Stimulated activated CD8-positive, alpha-beta memory T cell treated with anti-CD3 and anti-CD28 coated beads, Interleukin-12 subunit alpha, Interleukin-12 subunit beta, amount 100 ng/mL, for 1 hour (primary cell): ENCODE measurements around the gene TAPBP.

Source experiments
- DNase-seq: peaks from one replicate; pipeline ENCODE4 v3.0.0-alpha.2; 2020; ENCODE audit warnings: low read depth

TAPBP gene

DNA sequence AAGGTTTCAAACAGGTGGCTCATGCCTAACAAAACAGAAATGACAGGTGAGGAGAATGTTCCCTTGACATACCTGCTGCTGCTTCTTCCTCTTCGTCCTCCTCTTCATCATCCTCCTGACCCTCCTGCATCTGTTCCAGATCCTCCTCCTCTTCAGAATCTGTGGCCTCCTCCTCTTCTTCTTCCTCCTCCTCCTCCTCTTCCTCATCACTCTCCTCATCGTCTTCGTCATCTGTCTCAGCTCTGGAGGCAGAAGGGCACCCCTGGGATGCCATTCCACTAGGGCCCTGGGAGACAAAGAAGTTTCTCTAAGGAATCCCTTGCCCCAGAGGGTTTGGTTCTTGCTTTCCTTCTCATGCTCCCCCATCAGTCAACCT lies 6.0 kb upstream of the TAPBP start:
- DNase-seq = no peak

DNA sequence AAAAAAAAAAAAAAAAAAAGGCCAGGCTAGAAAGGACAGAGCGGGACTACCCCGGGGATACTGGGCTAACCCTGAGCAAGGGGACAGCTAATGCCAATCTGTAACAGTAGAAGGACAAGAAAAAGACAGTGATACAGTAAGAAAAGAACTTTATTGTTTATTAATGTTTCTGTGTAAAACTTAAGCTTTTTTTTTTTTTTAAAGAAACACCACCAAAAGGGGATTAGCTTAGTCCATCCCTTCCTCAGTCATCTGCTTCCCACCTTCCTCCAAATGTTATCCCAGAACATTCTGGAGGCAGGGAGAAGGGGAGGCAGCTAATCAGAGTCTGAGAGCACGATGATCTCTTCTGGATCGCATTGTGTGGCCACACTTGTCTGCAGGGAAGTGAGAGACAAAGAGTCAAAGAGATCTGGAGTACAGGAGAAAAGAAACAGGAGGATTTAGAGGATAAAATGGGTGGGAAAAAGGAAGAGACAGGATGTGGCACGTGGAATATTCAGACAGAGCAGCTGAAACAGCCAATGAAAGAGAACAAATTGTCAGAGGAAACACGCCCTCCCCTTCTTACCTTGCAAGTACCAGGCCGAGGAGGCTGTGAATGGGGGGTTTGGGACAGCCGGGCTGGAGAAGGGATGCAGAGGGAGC lies 4.7 kb upstream of the TAPBP start:
- DNase-seq = no peak

DNA sequence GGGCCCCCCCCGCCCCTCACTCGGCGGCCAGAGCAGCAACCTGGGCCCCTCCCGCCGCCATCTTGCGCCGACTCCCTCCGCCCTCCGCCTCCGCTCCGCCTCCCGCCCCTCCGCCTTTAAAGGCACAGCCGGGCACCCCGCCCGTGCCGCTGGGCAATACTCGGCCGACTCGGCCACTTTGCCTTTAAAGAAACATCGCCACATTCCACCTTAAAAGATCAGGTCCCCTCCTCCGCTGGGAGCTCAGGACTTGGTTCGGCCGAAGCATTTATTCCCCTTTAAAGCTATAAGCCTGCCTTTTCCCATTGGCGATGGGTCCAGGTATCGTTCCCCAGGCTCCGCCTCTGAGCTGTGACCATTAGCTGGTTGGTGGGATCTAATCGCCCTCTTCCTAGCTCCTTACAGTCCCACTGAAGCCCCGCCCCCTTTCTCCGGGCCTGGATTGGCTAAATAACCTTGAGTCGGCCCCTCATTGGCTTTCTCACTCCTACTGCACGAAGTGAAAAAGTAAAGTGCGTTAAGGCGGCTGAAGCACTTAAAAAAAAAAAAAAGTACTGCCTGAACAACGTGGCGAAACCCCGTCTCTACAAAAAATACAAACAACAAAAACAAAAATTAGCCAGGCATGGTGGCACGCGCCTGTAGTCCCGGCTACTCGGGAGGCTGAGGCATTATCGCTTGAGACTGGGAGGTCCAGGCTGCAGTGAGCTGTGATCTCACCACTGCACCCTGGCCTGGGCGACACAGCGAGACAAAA lies 4.0 kb upstream of the TAPBP start, which contains the start of gene ZBTB22:
ZBTB22 (minus strand) TSS at position 76 of the 757 bp plus-strand sequence. CDS start 828 bp downstream, outside the sequence.
- peak; percentile 90 for DNase-seq

DNA sequence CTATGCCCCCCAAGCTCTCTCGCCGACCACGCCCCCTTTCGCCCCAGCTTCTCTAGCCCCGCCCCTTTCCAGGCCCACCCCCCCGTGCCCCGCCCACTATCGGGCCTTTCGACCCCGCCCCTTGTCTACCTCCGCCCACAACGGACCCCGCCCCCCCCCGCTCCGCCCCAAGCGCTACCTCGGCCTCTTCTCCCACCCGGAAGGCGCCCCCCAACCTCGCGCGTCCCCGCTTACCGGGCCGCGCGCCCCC lies 3.5 kb upstream of the TAPBP start:
- DNase-seq = peak; percentile 45

DNA sequence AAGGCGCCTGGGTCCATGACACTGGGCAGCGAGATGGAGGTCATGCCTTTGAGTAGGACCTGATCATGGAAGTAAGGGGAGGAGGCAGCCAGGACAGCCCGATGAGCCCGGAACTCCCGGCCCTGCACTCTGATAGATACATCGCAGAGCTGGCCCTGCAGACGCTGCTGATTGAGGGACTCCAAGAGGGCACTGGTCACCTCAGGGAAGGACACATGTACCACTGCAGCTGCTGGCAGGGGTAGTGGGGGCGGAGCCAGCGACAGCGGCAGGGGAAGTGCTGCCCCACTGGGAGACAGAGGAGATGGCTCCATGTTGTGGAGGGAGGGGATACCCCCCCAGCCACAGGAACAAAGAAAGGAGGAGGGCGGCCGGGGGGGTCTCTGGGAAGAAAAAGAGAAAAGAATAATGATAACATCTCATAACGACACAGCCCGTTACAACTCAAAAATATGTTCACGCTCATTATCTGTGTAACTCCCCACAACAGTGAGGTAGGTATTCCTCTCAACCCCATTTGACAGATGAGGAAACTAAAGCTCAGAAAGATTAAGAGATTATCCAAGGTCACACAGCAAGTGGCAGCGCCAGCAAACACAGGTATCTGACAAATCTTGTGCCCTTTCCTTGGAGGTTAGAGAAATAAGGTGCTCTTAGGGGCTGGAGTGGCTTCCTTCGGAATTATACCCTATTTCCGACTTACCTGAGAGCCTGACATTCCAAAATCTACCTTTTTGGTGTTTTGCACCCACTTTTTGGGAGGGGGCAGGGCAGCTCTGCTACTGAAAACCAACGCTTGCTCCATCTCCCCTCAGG lies 2.9 kb upstream of the TAPBP start:
- no peak for DNase-seq

DNA sequence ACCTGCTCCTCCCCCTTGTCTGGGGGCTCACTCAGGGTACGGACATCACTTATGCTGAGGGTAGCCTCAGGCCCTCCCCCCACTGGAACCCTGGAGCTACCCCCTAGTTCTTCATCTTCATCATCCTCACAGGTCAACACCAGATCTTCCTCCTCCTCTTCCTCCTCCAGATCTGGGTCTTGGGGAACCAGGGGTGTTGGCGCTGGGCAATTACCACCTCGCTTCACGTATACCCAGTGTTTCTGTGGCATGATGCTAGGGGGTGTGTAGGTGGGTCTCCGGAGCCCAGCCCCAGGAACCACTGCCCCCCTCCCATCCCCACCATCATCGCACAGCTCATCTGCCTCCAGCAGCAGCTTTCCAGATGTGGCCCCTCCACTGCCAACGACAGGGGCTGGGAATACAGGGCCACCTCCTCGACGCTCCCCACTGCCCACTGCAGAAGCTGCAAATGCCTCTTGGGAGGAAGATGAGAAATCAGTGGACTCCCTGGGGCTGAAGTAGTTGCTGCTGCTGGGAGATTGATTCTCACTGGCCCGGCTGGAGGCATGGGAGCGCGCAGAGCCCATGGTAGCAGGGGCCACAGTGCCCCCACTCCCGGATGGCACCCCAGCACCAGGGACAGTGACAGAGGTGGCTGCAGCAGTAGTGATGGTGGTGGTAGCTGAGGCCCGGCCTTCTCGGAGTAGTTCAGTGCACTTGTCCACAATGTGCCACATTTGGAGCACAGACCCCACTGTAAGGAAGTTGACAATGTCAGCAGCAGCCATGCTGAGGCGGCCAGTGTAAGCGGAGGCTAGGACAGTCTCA lies 2.1 kb upstream of the TAPBP start:
- no peak for DNase-seq

DNA sequence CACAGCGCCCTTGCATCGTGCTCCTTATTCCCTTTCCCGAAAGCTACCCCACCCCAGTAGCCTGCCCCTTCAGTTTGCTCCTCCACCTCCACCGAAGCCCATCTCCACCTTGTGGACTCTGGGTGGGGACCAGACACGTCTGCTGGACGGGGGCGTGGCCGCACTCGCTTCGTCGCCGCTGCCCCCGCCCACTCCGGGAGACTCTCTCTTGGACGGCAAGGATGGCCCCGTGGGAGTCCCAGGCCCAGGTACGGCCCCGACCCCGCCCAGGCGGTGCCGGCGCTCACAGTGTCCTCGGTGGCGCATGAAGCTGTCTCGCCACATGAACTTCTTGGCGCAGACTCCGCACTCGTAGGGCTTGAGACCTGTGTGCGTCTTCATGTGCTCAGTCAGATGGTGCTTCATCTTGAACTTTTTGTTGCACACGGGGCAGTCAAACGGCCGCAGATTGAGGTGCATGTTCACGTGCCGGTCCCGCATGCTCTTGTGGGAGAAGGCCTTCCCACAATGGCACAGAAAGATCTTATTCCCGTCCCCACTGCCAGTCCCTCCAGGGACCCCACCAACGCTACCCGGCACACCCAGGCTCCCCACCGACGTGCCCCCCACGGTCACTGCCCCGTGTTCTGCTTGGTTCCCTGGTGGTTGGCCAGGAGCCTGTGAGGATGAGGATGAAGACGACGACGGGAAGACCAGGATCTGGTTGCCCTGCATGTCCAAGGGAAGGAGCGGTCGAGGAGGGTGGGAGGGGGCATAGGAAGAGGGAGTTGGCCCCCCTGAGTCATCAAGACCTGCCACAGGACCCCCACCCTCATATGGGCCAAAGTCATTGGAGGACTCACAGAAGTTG lies 1.3 kb upstream of the TAPBP start:
- DNase-seq = no peak

DNA sequence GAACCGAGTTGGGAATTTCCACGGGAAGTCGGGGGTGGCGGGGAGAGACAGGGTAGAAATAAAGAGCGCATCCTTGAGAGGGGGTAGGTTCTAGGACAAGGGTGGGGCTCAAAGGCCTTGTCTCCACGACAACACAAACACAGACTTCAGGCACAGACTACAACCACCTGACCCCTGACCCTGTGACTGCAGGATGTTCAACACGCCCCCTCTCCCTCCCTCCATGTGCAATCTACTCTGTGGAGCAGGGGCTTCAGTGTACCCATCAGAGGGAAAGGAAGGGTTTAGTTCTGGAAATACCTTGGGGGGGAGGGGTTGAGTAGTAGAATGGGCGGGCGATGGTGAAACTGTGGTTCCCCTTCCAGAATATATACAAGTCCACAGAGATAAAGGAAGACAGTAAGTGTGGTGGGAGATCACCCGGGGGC lies 651 bp upstream of the TAPBP start:
- peak; percentile 55 for DNase-seq

DNA sequence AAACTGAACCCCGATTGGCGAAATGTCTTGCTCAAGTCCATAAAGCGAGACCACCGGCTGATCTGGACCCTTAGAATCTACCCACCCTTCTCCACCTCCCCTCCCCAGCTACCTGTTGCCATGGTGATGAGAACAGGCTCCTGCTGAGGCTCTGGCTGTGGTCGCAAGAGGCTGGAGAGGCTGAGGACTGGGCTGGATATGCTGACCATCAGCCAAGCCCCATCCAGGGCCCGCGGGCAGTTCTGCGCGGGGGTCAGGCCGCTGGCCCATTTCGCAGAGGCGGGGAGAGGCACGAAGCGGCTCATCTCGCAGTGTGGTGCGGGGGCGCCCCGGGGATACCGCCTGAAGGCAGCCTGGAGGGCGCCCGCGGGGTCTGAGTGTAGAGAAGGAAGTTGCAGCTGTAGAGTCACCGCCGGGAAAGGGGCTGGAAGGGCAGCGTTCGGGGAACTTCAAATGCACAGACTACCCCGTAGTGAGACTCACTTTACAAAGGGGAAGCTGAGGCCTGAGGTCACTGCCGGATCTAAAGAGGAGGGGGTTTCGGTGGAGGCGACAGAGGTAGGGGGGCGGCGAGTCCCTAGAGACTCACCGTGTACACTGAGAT lies 671 bp downstream of the TAPBP start:
- DNase-seq = no peak

DNA sequence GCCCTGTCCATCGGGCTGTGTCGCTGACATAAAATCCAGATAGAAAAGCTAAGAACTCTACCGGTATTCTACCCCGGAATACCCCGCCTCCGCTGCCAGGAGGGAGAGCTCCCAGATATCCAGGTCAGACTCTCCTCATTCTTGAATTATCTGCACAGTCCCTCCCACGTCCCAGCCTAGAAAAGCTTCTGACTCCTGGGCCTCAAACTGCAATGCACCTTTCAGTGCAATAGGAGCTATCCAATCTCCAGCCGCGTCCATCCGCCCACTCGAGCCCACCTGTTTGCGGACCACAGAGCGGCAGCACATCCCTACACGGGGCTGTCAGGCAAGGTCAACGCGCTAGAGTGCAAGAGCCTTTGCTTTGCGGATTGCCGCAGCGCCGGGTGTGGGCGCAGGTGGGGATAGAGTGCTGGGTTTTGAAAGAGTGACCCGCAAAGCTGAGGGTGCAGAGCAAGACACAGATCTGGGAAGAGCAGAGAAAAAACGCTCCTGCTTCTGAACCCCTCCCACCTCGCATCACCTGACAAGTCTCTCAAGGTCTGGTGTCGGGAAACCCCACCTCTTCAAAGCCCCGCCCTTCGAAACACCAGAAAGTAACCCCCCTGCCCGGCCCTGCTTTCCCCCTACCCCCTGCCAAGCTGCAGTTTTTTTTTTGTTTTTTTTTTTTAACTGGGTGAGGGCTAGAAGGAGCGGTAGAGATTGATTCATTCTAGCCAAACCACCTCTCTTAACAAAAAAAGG lies 1.3 kb downstream of the TAPBP start:
- DNase-seq = peak; percentile 72

DNA sequence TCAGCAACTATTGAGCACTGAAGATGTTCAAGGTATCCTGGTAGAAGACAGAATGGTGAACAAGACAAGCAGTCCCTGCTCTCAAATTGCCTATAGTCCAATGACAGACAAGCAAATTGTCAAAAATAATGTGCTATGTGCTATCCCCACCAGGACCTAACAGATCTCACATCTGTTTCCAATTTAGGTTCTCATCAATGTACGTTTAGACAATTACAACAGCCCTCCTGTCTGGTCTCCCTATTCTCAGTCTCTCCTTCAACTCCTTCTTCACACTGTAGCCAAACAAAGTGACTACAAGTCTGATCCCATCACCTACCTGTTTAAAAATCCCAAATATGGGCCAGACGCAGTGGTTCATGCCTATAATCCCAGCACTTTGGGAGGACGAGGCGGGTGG lies 7.5 kb downstream of the TAPBP start:
- no peak for DNase-seq

DNA sequence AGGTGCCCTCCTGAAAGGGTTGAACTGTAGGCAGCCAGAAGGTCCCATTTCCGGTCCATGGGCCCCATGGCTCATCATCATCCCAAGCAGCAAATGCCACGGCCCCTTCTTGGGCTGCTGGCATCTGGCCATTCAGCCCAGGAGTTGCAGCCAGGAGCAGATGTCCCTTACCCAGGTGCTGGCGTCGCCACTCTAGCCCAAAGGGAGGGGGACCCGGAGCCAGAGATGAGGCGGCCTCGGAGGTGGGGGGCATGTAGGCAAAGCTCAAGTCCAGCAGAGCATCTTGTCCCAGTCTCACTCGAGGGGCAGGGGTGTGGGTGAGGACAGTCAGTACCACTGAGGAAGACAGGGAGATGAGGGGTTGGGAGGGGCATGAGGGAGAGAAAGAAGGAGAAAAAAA lies 8.8 kb downstream of the TAPBP start:
- no peak for DNase-seq

DNA sequence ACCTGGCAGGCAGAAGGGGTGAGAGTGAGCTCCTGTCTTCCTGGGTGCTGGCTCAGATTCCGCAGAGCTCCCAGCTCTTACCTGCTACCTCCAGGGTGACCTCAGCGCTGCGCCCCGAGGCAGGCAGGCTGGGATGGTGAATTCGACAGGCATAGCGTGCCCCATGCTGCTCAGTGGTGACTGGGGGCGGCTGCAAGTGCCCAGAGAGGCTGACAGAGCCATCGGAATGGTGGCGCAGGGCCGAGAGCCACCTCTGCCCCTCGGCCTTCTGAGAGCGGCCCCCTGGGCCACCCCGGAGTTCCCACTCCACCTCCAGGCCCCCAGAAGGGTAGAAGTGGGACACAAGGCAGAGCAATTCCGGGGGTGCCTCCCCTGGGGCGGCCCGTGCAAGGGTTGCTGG lies 9.7 kb downstream of the TAPBP start:
- no peak for DNase-seq

DNA sequence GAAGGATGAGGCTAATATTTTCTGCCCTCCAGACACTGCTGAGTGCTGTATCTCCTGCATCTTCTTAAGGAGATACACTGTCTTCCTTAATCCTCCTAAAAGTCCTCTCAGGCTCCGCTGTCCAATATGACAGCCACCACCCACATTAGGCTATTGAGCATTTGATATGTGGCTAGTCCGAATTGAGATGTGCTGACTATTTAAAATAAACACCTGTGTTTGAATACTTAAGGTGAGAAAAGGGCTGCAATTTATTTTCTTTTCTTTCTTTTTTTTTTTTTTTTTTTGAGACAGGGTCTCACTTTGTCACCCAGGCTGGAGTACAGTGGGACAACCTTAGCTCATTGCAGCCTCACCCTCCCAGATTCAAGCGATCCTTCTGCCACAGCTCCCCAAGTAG lies 12.0 kb downstream of the TAPBP start:
- no peak for DNase-seq

DNA sequence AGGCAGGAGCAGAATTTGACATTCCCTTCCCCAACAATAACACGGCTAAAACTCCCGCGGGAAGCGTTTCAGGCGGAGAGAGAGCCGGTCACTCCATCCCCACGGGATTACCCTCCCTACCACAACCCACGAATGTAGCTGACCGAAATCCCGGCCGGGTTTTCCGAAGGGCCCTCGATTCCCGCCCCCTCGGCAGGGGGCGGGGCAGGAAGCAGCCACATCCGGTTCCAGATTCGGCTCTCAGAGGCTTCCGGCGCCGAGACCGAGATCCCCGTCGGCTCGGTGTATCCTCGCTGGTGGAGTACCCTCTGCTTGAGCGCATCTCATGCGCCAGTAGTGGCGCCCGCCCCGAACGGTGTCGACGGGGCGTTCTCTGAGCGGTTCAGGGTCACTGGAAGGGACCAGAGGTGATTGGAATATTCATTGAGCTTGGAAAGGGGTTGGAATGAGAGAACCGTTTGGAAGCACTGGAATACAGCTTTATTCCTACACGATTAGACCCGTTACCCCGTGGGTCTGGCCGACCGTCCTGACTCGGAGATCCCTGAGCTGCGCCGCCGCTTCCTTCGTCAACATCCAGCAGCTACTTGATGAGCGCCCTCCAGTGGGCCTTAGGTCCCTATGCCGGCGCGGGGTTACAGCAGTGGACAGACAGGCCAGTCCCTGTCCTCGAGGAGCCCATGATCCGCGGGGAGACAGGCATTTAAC lies 14.5 kb downstream of the TAPBP start:
- peak; percentile 90 for DNase-seq

DNA sequence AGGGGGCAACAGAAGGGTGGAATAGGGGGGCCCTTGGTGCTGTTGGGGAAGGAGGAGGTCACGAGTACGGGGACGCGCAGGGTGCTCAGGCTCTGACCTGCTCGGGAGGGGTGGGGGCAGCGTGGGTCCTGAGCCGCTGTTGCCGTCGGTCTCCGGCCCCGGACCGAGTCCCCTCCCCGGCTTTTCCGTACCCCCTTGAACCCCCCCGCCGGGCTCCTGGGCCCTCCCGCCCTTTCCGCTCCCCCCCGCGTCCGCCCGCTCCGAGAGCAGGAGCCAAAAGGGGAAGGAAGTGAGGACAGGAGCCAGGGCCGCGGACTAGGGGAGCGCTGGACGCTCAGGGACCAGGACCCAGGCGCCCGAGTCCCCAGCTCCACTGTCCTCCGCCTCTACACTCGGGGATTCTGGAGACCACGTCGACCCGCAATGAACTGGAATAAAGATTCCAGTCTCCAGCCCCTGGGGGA lies 15.1 kb downstream of the TAPBP start, which contains the start of gene RGL2:
RGL2 (minus strand) TSS at position 170 of the 464 bp plus-strand sequence. CDS start 332 bp downstream, outside the sequence.
- no peak for DNase-seq

DNA sequence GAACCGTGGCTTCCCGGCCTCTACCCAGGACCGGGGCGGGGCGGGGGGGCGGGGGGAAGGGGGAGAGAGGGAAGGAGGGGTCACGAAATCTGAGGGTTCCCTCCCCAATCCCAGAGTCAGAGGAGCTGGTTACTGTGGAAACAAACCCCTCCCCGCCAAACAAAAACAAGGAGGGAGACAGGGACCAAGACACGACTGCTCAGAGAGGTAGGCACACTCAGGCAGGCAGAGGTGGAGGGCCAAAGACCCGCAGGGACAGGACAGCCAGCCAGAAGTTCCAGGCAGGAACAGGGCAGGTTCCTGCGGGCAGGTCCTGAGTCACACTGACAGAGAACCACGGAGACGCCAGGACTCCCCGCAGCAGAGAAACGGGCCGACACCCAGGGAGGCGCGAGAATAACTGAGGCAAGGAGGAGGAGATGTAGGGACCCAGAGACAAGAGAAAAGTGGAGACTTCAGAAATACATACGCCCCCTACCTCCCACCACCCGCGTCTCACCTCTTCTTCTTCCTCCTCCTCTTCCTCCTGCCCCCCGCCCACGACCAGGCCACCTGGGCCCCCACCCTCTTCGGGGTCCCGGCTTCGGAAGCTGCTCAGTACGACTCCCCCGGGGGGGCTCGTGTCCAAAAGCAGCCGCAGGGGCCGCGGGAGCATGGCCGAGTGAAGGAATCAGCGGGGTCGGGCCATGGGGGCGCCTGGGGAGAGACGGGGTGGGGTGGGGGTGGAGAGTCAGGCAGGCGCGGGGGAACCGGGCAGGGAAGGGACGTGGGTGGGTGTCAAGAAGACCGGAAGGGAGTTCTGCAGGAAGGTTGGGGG lies 15.7 kb downstream of the TAPBP start:
- DNase-seq = peak; percentile 30

DNA sequence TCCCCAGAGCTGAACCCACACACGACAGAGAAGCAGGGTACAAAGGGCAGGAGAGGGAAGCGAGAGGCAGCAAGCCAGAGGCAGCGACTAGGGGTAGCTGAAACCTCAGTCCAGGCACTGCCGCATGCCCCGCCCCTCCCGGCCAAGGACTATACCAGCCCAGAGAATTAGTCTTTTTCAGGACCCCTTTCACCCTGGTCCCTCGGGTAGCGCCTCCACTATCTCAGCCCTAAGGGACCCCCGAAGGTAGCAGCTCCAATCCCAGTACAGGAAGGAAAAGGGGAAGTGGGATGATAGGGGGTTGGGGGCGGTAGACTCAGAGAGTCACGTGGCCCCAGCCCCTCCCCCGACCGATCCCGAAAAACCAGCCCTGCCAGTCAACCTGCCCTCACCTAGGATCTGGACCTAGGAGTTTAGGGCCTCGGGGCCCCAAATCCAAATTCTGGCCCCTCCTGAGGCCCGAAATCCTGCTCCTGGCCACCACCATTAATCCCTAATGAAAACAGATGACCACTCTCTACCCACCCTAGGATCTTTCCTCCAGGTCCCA lies 16.4 kb downstream of the TAPBP start:
- no peak for DNase-seq
